GM20431 (cell line): ENCODE measurements around the gene CSNK1A1.
"Not testable (repeated sequence)": the region's sequence is repeated elsewhere in the genome, so short reads cannot be mapped to it uniquely, and the experiment has no call there.

ENCODE experiments used
- in situ Hi-C: fragments of 300-500 bp; cut with MseI, MboI; formaldehyde crosslinking; loops from one replicate; pipeline ENCODE4 v1.15.0; 2020; ENCODE audit warnings: low sequenced_read_pairs; ENCODE audit not compliant: unreplicated experiment

The CSNK1A1 gene

DNA sequence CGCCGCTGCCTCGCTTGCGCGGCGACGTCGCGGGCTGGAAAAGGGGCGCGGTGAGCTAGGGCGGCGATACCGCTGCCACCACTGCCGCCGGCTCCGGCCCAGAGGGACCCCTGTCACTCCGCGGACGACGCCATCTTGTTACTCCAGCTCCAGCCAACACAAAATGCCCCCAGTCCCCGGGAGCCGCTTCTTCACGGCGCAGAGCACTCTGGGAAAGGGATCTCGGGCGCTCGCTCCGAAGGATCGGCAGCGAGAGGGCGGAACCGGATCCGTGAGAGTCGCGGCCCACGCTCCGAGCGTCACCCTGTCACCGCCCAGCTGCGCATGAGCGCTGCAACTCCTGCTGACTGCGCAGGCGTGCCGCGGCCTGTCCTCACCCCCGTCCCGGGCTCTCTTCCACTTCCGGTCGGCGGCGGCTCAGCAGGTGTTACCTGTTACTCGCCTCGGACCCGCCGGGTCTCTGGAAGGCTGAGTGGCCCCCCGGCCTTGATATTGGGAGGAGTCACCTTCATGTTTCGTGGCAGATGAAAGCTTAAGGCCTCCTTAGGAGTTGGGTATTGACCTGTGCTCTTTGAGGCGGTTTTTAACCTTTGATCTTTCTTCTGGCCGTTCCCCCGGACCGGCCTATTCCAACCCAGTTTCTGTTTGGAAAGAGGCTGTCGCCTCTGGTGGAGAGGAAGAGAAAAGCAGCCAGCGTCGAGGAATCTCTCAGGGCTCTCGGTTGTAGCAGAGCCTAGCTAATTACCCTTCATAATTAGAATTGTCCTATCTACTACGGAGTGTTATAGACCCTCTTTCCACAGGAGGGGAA, at the start of gene CSNK1A1:
TSS of gene CSNK1A1 (minus strand) at position 213 of the 811 bp plus-strand sequence. CDS start 475 bp downstream, outside the sequence.
- in situ Hi-C loops, result no loop called here

GRCh38 chr5:149600932-149601331, 49.7 kb upstream of the CSNK1A1 start:
- in situ Hi-C loops, result no loop called here

DNA sequence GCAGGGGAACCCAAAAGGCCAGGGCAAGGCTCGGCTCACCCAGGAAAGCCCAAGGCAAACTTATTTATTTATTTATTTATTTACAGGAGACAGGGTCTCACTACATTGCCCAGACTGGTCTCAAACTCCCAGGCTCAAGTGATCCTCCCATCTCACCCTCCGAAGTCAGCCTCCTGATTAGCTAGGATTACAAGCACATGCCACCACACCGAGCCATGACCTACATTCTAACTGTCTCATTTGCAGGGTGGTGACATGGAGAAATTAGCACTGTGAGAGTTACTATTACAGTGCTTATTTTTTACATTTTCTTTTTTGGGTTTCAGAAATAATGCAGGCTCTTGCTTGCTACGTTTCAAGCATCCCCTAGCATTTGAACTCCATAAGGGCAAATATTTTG, 48.1 kb upstream of the CSNK1A1 start:
- in situ Hi-C loops, result no loop called here

DNA sequence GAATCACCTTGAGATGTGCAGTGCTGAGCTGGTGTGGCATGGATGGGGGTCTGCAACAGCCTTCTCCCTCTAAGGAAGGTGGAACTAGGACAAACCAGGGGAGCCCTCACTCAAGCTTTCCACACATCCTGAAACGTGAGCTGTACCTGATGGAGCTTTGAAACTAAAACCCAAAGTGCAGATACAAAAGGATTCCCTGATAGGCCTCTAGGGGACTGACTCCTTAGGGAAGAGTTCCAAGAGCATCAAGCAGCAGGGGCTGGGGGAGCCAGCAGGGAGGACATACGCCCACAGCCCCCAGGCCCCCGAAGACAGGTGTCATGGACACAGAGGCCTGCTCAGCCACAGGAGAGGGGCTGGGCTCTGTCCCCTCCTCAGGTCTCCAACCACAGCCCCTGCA, 47.7 kb upstream of the CSNK1A1 start:
- in situ Hi-C loops, result no loop called here

DNA sequence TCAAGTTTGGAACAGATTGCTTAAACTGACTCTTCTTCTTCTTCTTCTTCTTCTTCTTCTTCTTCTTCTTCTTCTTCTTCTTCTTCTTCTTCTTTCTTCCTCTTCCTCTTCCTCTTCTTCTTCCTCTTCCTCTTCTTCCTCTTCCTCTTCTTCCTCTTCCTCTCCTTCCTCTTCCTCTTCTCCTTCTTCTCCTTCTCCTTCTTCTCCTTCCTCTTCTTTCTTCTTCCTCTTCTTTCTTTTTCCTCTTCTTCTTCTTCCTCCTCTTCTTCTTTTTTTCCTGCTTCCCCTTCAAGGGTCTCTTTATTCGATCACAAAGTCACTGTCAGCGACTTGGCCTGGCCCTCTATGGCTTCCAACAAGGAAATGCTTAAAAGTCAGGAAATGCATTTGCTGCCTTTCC, 47.0 kb upstream of the CSNK1A1 start:
- in situ Hi-C loops, result not testable (repeated sequence)

GRCh38 chr5:149597618-149598017, 46.4 kb upstream of the CSNK1A1 start:
- in situ Hi-C loops, result no loop called here

GRCh38 chr5:149596712-149597111, 45.5 kb upstream of the CSNK1A1 start:
- in situ Hi-C loops, result no loop called here

- in situ Hi-C loops, result not testable (repeated sequence)
These were observed 43.9 kb upstream of the CSNK1A1 start for GRCh38 chr5:149595105-149595504.

DNA sequence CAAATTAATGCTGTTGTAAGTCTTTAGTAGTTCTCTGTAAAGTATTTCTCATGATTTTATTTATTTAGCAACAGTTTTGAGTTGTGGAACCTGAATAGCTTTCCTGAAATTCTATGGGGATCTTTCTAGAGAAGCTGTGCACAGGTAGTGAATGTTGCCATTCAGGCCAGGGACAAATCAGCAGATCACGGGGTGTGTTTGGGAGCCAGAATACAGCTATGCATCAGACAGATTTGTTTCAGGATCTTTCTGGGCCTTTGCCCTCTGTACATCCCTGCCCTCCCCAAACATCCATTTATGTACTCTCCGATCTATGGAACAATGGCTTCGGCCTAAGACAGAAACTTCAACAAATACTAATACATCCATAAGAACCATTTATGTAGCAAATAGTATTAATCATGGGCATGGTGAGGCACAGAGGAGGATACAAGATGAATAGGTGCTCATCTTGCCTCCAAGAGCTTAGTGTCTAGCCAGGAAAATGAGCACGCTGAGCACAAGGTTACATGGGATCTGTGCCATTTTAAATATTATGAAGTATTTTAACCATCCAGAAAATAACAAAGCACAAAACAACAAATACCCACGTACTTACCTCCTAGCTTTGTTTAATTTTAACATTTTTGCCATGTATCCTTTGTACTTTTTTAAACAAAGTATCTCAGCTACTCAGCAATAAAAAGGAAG, 43.1 kb upstream of the CSNK1A1 start:
- in situ Hi-C loops, result no loop called here

GRCh38 chr5:149593370-149593769, 42.1 kb upstream of the CSNK1A1 start:
- in situ Hi-C loops, result no loop called here

- in situ Hi-C loops, result no loop called here
These were observed 37.7 kb upstream of the CSNK1A1 start for GRCh38 chr5:149588936-149589335.

DNA sequence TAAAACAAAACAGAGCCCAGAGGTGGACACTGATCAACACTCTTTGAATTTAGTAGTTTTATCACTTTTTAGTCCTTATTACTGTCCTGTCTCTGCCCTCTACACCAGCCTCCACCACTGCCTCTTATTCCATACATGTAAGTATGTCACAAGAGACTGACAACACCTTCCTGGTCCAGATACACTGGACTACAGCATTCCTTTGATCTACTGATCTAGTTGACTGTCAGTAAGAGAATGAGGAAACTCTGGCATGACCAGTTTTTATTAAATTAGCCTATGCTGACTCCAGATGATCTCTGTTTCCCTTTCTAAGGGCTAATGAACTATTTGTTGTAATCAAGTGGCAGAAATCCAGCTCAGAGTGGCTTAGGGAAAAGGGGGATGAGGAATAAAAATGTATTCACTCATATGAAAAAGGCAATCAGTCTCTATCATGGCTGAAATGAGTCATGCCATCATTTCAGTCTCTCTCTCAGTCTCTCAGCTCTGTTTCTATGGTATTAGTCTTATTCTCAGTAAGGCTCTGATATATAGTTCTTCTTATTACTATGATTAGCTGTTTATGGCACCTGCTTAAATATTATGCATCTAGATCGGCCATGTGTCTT, 35.6 kb upstream of the CSNK1A1 start:
- in situ Hi-C loops, result no loop called here

GRCh38 chr5:149585910-149586309, 34.7 kb upstream of the CSNK1A1 start:
- in situ Hi-C loops, result no loop called here

GRCh38 chr5:149584121-149584520, 32.9 kb upstream of the CSNK1A1 start:
- in situ Hi-C loops, result no loop called here

GRCh38 chr5:149583394-149583793, 32.2 kb upstream of the CSNK1A1 start:
- in situ Hi-C loops, result no loop called here

DNA sequence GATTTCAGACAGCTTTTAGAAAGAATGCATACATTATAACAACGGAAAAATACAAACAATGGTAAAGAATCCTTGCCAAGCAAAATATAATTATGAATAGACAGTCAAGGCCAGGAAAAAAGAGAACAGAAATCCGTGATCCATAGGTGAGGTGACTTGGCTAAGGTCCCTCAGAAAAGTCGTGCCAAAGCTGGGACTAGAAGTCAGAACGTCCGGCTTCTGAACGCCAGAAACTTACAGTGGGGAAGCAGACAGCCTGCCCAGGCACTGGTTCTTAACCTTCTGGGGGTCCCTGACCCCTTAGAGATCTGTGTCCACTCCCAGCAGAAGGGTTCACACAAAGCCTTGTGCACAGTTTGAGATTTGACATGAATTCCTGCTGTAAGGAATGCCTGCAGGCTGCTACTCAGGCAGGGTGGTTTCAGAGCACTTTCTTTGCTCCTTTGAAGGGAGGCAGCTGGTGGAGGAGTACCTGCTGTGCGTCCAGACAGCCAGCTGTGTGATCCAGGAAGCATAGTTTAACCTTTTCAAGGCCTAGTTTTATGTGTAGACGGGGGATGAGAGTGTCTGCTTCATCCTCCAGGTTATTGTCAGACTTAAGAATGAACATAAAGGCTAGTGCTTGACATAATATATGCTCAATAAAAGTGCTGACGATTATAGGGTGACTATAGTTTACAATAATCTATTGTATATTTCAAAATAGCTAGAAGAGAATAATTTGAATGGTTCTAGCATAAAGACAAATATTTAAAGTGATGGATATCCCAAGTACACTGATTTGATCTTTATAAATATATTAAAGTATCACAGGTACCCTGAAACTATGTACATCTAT, 30.9 kb upstream of the CSNK1A1 start:
- in situ Hi-C loops, result no loop called here

DNA sequence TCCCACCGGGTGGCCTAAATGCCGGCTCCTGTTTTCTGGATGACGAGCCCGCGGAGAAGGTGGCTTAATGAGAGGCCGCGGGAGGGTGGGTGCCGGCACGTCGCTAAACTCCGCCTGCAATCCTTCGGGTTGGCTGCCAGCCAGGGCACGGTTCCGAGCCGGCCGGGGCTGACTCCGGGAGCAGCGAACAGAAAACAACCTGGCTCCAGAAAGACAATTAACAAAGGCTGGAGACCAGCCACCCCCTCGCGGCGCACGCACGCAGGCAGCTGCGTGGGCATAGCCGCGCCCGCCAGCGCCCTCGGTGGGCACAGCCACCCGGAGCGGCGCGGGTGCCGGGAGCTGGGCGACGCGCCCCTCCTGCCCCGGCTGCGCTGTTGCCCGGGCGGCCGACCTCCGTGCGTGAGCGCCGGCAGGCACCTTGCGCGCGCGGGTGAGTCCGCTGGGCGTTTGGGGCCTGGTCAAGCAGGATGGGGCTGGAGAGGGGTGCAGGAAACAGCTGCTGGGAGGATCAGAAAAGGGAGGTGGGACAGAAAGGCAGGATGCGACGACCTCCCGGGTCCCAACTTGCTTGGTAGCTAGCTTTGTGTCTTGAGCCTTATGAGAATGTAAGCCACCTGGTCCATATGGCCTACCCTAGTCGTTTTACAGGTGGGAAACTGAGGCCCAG, 30.1 kb upstream of the CSNK1A1 start, which contains the start of gene ARHGEF37:
TSS of gene ARHGEF37 (plus strand) at position 307 of the 670 bp plus-strand sequence. CDS start 16,272 bp downstream, outside the sequence.
- in situ Hi-C loops, result no loop called here

- in situ Hi-C loops, result no loop called here
These were observed 29.6 kb upstream of the CSNK1A1 start for GRCh38 chr5:149580808-149581191.

- in situ Hi-C loops, result no loop called here
These were observed 27.7 kb upstream of the CSNK1A1 start for GRCh38 chr5:149578896-149579295.

GRCh38 chr5:149576021-149576420, 24.8 kb upstream of the CSNK1A1 start:
- in situ Hi-C loops, result no loop called here
